Fibroblast of pulmonary artery (primary cell): ENCODE measurements around the gene LRRTM3.

ENCODE experiments used
- DNase-seq: peaks from one replicate; pipeline ENCODE4 v3.0.0-alpha.2; 2010; ENCODE audit warnings: low read depth
- H3K4me3 ChIP-seq: replicated peaks from 2 replicates; pipeline ENCODE4 v1.5.1; 2011; ENCODE audit warnings: low read depth, mild to moderate bottlenecking, control low read depth, low read length, moderate library complexity
- CTCF ChIP-seq: IDR thresholded peaks from 2 replicates; pipeline ENCODE4 v1.5.1; 2011; ENCODE audit warnings: mild to moderate bottlenecking, control low read depth, low read length, inconsistent platforms; ENCODE audit errors: missing control alignments

Gene LRRTM3

GRCh38 chr10:66982792-66983474 is 57.1 kb downstream of the LRRTM3 start:
- no peak for TF ChIP-seq CTCF
- DNase-seq = no peak
- no peak overlapping the region for H3K4me3 ChIP-seq

DNA sequence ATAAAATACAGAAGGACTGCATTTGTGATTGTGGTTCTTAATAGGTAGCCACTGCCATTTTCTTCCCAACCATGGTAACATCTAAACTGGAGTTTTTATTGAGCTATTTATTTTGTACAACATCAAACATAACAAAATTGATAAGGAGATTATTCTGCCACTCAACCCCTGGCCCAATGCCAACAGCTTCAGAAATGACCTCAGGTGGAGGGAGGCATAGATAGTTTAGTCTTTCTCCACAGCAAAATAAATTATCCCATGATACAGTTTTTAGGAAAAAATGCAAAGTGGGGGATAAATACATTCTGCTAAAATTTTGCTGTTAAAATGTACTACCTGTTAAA is 57.6 kb downstream of the LRRTM3 start:
- no peak for TF ChIP-seq CTCF
- no peak for DNase-seq
- H3K4me3 ChIP-seq = no peak overlapping the region

GRCh38 chr10:66990143-66990830 is 64.5 kb downstream of the LRRTM3 start:
- no peak for TF ChIP-seq CTCF
- no peak for DNase-seq
- H3K4me3 ChIP-seq = no peak overlapping the region

DNA sequence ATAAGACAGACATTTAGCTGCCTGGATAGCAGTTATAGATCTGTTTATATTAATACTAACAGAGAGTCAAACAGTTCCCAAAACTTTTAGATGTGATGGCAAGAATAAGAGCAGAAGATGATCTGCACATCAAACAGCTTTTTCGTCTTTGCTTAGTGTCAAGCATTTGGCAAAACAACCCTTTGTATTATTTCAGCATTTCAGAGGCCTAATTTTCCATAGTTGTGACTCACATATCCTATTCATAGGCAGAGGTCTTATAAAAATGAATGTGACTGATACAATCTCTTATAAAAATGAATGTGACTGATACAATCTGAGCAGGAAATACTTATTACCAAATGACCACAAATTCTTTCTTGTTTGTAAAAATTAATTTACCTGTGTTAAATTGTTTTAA is 71.2 kb downstream of the LRRTM3 start:
- H3K4me3 ChIP-seq = no peak overlapping the region
- no peak for TF ChIP-seq CTCF
- no peak for DNase-seq

GRCh38 chr10:66999762-67000545 is 74.1 kb downstream of the LRRTM3 start:
- TF ChIP-seq CTCF = no peak
- no peak overlapping the region for H3K4me3 ChIP-seq
- no peak for DNase-seq

DNA sequence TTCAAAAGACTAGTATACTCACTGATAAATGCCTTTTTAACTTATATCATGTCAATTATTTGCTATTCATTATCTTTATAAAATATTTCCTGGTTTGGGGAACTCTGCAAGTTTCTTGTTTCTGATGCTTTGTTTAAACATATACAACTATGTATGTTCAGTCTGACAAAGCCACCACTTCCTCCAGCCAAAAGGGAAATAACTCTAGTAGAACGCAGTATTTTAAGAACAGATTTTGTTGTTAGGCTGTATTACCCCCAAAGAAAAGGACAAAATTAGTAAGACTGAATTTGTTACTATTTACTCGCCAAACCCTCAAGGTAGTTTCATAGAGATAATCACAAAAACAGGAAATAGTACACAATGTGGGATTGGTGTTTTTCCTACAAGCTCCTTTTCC is 78.9 kb downstream of the LRRTM3 start:
- no peak overlapping the region for H3K4me3 ChIP-seq
- no peak for TF ChIP-seq CTCF
- DNase-seq = no peak
